Measurements from ENCODE around the gene SPATA1.
"Not testable (repeated sequence)": the region's sequence is repeated elsewhere in the genome, so short reads cannot be mapped to it uniquely, and the experiment has no call there.

Gene SPATA1

DNA sequence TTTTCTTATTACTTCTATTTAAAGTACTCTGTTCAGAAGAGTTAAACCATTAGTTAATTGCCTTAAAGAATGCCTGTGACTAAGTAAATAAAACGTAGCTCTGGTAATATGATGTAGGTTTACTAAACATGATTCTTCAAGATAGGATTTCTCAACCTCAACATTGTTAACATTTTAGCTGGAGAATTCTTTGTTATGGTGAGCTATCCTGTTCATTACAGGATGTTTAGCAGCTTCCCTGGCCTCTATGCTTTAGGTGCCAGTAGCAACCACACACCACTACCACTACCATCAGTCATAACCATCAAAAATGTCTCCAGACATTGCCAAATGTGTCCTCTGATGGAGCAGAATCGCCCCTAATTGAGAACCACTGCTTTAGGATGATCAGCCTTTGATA lies 16.4 kb upstream of the SPATA1 start:
- Histone ChIP-seq H3K9ac (no peak overlapping the region), H3K4me2 (no peak overlapping the region), H3K36me3 (peaks cover 77% of the 10 kb centered on the region), H3K9me3 (peaks cover 7% of the 10 kb centered on the region; the same call in 1 of the 2 replicates), H3K4me3 (no peak overlapping the region), H3K4me1 (no peaks in the 10 kb centered on the region), H3K27ac (no peak overlapping the region), H4K20me1 (peaks cover 25% of the 10 kb centered on the region), H3K27me3 (no peaks in the 10 kb centered on the region)
- no peak for TF ChIP-seq Cebpa-rat (IDR thresholded peaks at IDR 0.05)

DNA sequence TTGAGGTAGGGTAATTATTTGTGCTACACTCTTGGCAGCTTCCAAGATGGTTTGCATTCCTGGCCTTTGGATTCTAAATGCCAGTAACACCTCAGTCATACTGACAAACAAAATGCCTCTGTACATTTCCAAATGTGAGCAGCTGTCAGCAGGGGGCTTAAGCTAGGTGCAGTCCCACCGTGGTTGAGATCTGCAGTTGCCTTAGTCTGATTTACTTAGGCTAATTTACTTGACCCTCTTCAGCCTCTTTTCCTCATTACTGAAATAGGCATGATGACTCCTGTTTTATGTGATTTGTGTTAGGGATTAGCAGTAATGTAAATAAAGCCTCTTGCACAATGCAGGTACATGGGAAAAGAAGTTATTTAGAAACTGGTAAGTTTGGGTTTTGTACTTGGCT lies 13.5 kb upstream of the SPATA1 start:
- no peak overlapping the region for H3K4me2 ChIP-seq
- H3K9ac ChIP-seq = no peak overlapping the region
- no peaks in the 10 kb centered on the region for H3K27me3 ChIP-seq
- H3K27ac ChIP-seq = no peak overlapping the region
- H3K9me3 ChIP-seq = no peaks in the 10 kb centered on the region
- H3K4me3 ChIP-seq = no peak overlapping the region
- peaks cover 8% of the 10 kb centered on the region; the same call in 1 of the 2 replicates for H3K4me1 ChIP-seq
- no peak for TF ChIP-seq Cebpa-rat (IDR thresholded peaks at IDR 0.05)
- peaks cover 80% of the 10 kb centered on the region for H3K36me3 ChIP-seq
- peaks cover 22% of the 10 kb centered on the region for H4K20me1 ChIP-seq

DNA sequence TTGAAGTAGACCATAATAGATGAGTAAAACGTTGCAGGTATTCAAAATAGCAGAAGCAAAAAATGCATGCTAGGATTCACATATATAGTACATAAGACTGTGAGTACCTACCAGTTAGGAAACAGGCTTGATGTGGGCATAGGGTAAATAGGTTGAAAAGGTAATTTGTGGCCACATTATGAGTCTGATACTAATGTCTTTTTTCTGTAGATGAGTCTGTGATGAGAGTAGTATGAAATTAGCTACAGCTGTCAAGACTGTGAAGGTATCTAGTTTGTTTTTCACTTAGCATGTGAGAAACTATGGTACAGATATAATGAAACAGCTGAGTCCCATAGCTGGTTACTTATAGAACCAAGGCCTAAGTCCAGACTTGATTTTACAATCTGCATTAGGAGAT lies 12.4 kb upstream of the SPATA1 start:
- Histone ChIP-seq H3K4me2 (no peak overlapping the region), H4K20me1 (peaks cover 26% of the 10 kb centered on the region), H3K27ac (no peak overlapping the region), H3K4me3 (no peak overlapping the region), H3K36me3 (peaks cover 90% of the 10 kb centered on the region), H3K9ac (no peak overlapping the region), H3K27me3 (no peaks in the 10 kb centered on the region), H3K9me3 (no peaks in the 10 kb centered on the region), H3K4me1 (peaks cover 14% of the 10 kb centered on the region; the same call in 1 of the 2 replicates)
- no peak for TF ChIP-seq Cebpa-rat (IDR thresholded peaks at IDR 0.05)

DNA sequence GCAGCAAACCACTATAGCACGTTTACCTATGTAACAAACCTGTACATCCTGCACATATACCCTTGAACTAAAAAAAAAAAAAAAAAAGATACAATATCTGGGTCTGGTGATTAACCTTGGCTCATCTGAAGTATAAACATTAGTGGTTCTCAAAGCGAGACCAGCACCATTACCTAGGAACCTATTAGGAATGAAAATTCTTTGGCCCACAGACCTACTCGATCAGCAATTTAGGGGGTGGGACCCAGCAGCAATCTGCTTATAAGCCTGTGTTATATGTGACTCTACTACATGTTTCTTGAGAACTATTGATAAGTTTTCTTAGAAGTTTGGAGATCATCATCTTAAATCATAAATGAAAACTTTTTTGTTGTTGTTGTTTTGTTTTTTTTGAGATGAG lies 9.7 kb upstream of the SPATA1 start:
- peaks cover 51% of the 10 kb centered on the region for H4K20me1 ChIP-seq

DNA sequence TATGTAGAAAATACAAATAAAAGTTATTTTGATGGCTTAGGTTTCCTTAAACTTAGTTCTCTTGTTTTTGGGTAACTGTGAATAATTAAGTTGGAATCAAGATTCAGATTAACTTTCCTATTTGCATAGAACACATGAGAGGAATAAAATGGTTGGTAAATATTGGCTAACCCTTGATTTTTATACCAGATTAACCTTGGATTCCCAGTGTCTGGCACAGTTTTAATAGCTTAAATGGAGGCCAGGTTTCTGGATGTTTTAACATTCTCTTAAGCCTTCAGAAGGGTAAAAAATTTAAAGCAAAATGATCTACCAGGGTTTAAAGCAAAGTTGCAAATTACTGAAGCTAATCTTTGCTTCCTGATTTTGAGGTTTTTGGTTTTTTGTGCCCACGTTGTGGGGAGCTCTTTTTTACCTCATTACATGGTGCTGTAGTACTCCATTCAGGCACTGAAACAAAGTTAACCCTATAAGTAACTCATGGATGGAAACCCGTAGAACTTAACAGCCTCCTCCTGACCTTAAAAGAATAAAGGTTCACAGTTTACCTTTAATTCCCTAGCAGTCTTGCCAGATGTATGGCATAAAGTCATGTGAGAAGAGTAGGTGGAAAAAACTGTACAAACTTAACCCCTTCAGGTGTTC lies 8.4 kb upstream of the SPATA1 start:
- Histone ChIP-seq H3K27ac (no peak overlapping the region), H3K4me3 (no peak overlapping the region), H3K36me3 (peaks cover 87% of the 10 kb centered on the region), H3K4me1 (peaks cover 24% of the 10 kb centered on the region; the same call in 1 of the 2 replicates), H3K9ac (no peak overlapping the region), H3K27me3 (no peaks in the 10 kb centered on the region), H3K9me3 (no peaks in the 10 kb centered on the region), H4K20me1 (peaks cover 63% of the 10 kb centered on the region), H3K4me2 (no peak overlapping the region)
- no peak for TF ChIP-seq Cebpa-rat (IDR thresholded peaks at IDR 0.05)

More for the DNA sequence above, 9.7 kb upstream of the SPATA1 start:
- Histone ChIP-seq H3K4me2 (no peak overlapping the region), H3K4me3 (no peak overlapping the region), H3K9ac (no peak overlapping the region), H3K36me3 (peaks cover 91% of the 10 kb centered on the region), H3K27ac (no peak overlapping the region), H3K9me3 (no peaks in the 10 kb centered on the region), H3K27me3 (no peaks in the 10 kb centered on the region), H3K4me1 (peaks cover 14% of the 10 kb centered on the region; the same call in 1 of the 2 replicates)
- TF ChIP-seq Cebpa-rat (IDR thresholded peaks at IDR 0.05) = no peak

DNA sequence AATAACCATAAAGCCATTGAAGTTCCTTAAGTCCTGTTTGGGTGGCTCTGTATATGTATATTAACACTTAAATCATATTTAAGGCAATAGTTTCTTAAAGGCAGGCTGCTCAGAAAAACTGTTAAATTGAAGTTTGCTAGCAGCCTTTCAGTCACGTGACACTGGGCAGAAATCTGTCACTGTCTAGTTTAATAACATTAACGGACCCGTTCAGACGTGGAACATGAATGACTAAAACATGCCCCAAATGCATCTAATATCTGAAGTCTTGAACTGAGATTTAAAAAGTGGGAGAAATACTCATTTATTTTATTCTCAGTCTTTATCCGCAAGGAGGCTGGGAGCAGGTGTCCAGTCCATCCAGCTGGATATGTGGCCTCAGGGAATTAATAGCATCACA lies 3.3 kb upstream of the SPATA1 start:
- H3K36me3 ChIP-seq = peaks cover 39% of the 10 kb centered on the region
- no peak overlapping the region for H3K9ac ChIP-seq
- H3K4me1 ChIP-seq = peaks cover 43% of the 10 kb centered on the region
- no peaks in the 10 kb centered on the region for H3K9me3 ChIP-seq
- peaks cover 74% of the 10 kb centered on the region for H4K20me1 ChIP-seq
- H3K4me2 ChIP-seq = peak overlapping the region; percentile 89; the same call in 1 of the 2 replicates
- H3K27ac ChIP-seq = no peak overlapping the region
- H3K27me3 ChIP-seq = no peaks in the 10 kb centered on the region
- no peak overlapping the region for H3K4me3 ChIP-seq
- TF ChIP-seq Cebpa-rat (IDR thresholded peaks at IDR 0.05) = no peak

DNA sequence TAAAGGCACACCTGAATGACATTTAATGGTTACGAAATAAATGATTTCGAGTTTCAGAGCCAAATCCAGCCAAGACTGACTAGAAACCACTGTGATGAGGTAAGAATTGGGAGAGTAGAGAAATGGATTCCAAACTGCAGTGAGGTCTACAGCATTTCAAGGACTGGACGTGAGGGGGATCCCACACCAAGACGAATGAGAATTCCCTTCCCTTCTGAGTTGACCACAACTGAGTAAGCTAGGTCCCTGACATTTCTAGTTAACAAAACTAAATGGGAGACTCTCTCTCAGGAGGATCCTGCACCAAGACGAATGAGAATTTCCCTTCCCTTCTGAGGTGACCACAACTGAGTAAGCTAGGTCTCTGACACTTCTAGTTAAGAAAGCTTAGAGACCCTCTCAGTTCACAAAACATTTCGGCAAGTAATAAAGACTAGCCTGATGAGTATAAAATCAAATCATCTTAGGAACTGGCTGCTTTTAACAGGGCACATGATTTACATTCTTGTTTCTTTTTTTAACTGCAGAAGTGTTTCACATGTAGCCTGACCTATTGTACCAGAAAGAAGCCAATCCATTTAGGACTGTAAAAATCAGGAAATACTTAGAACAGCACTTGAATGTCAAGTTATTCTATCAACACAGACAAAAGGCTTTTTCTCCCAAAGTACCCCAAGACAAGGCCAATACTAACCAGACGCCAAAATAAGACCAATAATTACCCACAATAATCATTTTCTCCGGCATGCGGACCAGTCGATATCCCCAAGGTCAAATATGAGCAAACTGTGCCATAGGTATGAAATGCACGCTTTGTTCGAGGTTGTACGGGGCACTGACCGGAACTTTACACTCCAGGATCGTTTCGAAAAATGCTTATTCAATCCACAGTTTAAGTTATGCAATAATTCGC lies 1.4 kb upstream of the SPATA1 start:
- Histone ChIP-seq H3K9ac (peak overlapping the region; percentile 93), H3K4me3 (peak overlapping the region; percentile 89), H4K20me1 (peaks cover 57% of the 10 kb centered on the region), H3K27me3 (no peaks in the 10 kb centered on the region), H3K4me2 (peak overlapping the region; percentile 89), H3K27ac (peak overlapping the region; percentile 90), H3K36me3 (peaks cover 32% of the 10 kb centered on the region), H3K9me3 (peaks cover 10% of the 10 kb centered on the region; the same call in 1 of the 2 replicates), H3K4me1 (peaks cover 42% of the 10 kb centered on the region)
- TF ChIP-seq Cebpa-rat (IDR thresholded peaks at IDR 0.05) = no peak

DNA sequence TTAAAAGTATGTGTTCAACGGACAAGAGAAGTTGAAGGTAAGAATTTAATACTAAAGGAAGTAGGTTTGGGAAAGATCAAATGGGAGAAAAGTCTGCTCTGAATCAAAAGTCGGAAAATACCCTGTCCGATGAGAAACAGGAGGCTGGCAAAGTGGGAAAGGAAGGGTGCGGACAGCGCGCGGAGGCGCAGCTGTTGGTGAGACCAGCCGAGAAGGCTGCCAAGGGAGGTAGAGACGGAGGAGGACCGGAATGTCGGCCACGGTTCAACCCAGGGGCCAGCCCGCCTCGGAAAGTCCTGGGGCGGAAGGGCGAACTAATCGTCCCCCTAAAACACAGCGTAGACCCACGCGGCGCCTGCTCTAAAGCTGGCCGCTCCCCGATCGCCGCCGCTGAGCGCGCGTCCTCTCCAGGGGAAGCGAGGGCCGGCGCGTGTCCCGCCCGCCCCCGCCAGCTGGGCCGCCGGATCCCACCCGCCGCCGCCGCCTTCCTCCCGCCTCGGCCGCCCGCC lies 639 bp upstream of the SPATA1 start:
- Histone ChIP-seq H3K36me3 (peaks cover 28% of the 10 kb centered on the region), H4K20me1 (peaks cover 50% of the 10 kb centered on the region), H3K4me2 (peak overlapping the region; percentile 89), H3K27ac (peak overlapping the region; percentile 90), H3K4me3 (peak overlapping the region; percentile 89), H3K9ac (peak overlapping the region; percentile 93), H3K9me3 (peaks cover 11% of the 10 kb centered on the region; the same call in 1 of the 2 replicates), H3K4me1 (peaks cover 42% of the 10 kb centered on the region), H3K27me3 (no peaks in the 10 kb centered on the region)
- 0 out of 2 replicates have a peak, but pooled peaks have one; percentile 19 for TF ChIP-seq Cebpa-rat (IDR thresholded peaks at IDR 0.05)

DNA sequence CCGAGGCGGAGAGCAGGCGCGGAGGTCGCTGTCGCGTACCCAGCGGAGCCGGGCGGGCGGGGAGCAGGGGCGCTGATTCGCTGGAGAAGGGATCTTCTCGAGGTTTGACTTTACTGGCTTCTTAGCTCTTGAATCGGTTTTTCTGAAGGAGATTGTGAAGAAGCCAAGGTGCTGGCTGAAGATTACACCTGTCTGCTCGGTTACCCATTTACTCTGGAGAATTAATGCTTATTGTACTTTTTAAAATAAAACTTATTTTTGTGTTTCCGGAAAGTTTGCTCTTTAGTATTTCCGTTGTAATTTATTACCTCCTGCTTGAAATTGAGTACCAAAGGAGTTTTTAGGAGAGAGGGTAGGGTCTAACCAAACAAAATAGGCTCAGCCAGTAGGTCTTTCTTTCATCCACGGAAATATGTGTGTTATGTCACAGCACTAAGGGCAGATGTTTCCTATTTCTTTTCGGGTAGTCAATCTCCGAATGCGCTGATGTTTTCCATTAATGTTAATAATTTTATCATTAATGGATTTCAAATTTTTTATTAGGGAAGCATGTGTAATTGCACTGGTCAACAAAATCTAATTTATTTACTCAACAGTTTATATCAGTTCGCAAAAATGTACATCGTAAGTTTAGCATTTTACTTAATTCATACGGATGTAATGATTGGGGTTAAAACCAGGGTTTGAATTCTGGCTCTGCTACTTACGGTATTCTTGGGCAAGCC lies 705 bp downstream of the SPATA1 start:
- Histone ChIP-seq H3K4me3 (peak overlapping the region; percentile 89), H3K9ac (peak overlapping the region; percentile 93), H3K36me3 (peaks cover 15% of the 10 kb centered on the region), H3K4me1 (peaks cover 41% of the 10 kb centered on the region), H3K27ac (peak overlapping the region; percentile 90), H4K20me1 (peaks cover 36% of the 10 kb centered on the region), H3K4me2 (peak overlapping the region; percentile 74), H3K9me3 (peaks cover 11% of the 10 kb centered on the region; the same call in 1 of the 2 replicates), H3K27me3 (no peaks in the 10 kb centered on the region)
- TF ChIP-seq Cebpa-rat (IDR thresholded peaks at IDR 0.05) = no peak

DNA sequence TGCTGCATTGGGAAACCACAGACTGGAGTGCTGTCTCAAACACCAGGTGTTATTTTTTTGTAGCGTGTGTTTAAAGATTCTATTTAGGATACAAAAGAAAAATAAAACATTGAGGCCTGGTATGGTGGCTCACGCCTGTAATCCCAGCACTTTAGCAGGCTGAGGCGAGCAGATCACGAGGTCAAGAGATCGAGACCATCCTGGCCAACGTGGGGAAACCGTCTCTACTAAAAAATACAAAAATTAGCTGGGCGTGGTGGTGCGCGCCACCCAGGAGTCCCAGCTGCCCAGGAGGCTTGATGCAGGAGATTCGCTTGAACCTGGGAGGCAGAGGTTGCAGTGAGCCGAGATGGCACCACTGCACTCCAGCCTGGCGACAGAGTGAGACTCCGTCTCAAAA lies 1.7 kb downstream of the SPATA1 start:
- Histone ChIP-seq H3K9me3 (peaks cover 11% of the 10 kb centered on the region; the same call in 1 of the 2 replicates), H3K4me2 (peak overlapping the region; percentile 74), H3K4me3 (0 out of 2 replicates have a peak overlapping the region, but pooled peaks have one; percentile 89), H3K9ac (peak overlapping the region; percentile 93; the same call in 1 of the 2 replicates), H3K27ac (peak overlapping the region; percentile 90; the same call in 1 of the 2 replicates), H3K4me1 (peaks cover 31% of the 10 kb centered on the region), H4K20me1 (peaks cover 26% of the 10 kb centered on the region)
- not testable (repeated sequence) for H3K27me3 ChIP-seq, H3K36me3 ChIP-seq
